ENCODE data around the gene EBPL. TPM values are rescaled to one million over a fixed set of nuclear protein-coding genes. Genes with fewer than 3 reads are reported as not detected.
"Not testable (repeated sequence)": the region's sequence is repeated elsewhere in the genome, so short reads cannot be mapped to it uniquely, and the experiment has no call there.

EBPL gene
- total and polyA plus RNA-seq, 5 experiments from 2014 or later: 27.0 to 76.5 (median 57.0) TPM

DNA sequence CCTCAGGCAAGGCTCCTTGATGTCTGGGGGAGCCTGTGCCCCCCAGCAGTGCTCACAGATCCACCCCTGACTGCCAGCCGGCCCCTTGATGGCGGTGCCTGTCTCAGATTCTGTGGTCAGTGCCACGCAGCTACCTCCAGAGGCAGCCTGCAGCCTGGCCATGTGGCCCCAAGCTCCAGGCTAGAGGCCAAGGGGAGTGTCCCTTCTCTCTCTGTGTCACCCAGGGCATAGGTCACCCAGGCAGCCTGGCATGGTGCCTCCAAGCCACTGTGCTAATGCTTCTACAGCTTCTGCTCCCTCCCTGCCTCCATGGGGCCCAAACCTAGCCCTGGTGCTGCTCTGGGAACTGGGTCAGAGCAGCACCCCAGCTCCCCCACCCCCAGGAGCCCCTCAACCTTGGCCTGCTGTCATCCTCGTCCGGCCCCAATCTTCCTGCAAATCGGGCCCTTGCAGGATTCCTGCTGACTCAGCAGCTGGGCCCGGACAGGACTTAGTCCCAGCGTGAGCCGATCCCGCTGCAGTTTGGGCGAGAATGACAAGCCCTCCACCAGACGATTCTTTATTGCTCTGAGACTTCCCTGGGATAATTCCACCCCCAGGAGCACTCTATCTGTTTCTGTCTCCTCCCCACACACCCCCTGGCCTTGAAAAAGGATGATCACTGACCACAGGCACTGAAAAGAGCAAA lies 65.8 kb downstream of the EBPL start:
- ATAC-seq (no peak), DNase-seq (no peak)
- no peak overlapping the region for H3K4me3 Mint-ChIP-seq
- peaks cover 5 to 29% (median 20%) of the 10 kb centered on the region in 4 donors for H3K4me1 Mint-ChIP-seq
- POLR2A ChIA-PET: interaction anchor here (0.6 to 1.0 kb wide), 3 partner anchors 16 to 336 kb away, joined by 3 to 4 read pairs (median 3); no protein-coding TSS in a partner anchor
- no peaks in the 10 kb centered on the region for H3K9me3 Mint-ChIP-seq
- H3K36me3 Mint-ChIP-seq: peaks cover 0 to 2% (median 0%) of the 10 kb centered on the region in 3 donors
- peak overlapping the region in 2 of 10 donors; percentile 11 to 24 for H3K27ac Mint-ChIP-seq
- H3K27me3 Mint-ChIP-seq: no peaks in the 10 kb centered on the region

DNA sequence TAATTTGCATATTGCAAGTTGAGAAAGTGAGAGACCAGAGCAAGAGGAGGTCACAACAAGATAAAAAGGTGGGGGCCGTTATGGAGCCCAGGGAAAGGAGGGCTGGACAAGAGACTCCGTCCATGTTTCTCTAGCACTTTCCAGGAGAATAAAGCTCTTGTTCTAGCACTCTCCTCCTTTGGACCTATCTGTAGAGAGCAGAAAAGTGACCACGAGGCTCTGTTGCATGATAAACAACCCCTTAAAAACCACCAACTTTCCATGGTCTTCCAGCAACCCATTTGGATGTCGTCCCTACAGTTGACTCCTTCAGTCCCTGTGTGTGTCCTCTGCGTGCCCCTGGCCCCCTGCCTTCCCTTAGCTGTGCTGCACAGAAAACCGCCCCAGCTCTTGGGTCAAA lies 67.1 kb downstream of the EBPL start:
- Mint-ChIP-seq H3K36me3 (no peaks in the 10 kb centered on the region), H3K9me3 (no peaks in the 10 kb centered on the region), H3K4me1 (peaks cover 5 to 24% (median 20%) of the 10 kb centered on the region in 4 donors), H3K27me3 (no peaks in the 10 kb centered on the region), H3K27ac (no peak overlapping the region), H3K4me3 (no peak overlapping the region)
- POLR2A ChIA-PET: no interaction called here
- ATAC-seq: no peak
- DNase-seq: no peak

DNA sequence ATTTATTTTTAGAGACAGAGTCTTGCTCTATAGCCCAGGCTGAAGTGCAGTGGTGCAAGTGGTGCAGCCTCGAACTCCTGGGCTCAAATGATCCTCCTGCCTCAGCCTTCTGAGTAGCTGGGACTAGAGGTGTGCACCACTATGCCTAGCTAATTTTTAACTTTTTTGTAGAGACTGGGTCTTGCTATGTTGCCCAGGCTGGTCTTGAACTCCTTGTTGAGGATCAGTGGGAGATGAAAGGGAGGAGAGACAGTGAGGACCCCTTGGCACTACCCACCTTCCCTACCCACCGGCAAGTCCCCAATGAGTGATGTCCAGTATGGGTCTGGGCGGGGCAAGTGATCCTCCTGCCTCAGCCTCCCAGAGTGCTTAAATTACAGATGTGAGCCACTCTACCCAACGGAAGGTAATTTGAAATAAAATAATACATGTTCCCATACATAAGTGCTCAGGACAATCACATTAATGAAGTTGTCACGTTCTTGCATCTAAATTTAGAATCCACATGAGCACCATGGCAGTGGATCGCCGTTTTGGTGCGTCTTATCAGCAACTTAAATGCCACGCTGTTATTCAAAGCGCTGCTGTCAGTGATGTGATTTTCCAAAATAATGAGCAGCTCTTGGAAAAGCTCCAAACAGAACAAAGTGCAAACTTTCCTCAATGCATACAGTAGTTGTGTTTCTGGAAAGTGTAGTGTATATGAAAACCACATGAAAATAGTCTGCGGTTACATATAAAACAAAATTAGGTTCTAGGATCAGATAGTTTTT lies 68.9 kb downstream of the EBPL start:
- Mint-ChIP-seq H3K9me3 (no peaks in the 10 kb centered on the region), H3K27ac (no peak overlapping the region), H3K36me3 (no peaks in the 10 kb centered on the region), H3K4me1 (peaks cover 0 to 19% (median 3%) of the 10 kb centered on the region in 4 donors), H3K4me3 (no peak overlapping the region), H3K27me3 (no peaks in the 10 kb centered on the region)
- ATAC-seq (no peak), DNase-seq (no peak)
- POLR2A ChIA-PET: no interaction called here

DNA sequence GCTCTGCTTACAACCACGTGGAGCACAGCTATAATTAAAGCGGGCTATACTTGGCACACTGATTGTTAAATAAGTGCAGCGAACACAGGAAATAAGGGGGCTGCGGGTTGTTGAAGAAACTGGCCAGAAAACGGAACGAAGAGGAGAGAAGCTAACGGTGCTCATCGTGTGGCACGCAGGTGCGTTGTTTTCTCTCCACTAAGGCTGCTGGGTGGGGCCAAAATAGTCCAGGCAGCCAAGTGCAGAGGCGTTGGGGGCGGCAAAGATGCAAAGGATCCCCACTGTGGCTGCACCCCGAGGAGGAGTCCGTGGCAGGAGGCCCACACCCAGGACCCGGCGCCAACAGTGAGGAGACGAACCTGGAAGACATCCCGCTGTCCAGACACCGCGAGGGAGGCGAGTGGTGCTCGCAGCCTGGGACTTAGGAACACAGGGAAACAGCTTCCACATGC lies 71.1 kb downstream of the EBPL start:
- H3K9me3 Mint-ChIP-seq: no peaks in the 10 kb centered on the region
- H3K4me1 Mint-ChIP-seq: peaks cover 0 to 27% (median 3%) of the 10 kb centered on the region in 4 donors
- ATAC-seq (peak; percentile 39 to 49), DNase-seq (peak in 2 of 10 donors; percentile 17 to 31)
- peaks cover 0 to 2% (median 0%) of the 10 kb centered on the region in 5 donors for H3K27me3 Mint-ChIP-seq
- no peaks in the 10 kb centered on the region for H3K36me3 Mint-ChIP-seq
- peak overlapping the region in 3 of 10 donors; percentile 21 to 86 (median 61) for H3K27ac Mint-ChIP-seq
- H3K4me3 Mint-ChIP-seq: peak overlapping the region in 9 of 10 donors; percentile 68 to 90 (median 74)
- POLR2A ChIA-PET: no interaction called here

DNA sequence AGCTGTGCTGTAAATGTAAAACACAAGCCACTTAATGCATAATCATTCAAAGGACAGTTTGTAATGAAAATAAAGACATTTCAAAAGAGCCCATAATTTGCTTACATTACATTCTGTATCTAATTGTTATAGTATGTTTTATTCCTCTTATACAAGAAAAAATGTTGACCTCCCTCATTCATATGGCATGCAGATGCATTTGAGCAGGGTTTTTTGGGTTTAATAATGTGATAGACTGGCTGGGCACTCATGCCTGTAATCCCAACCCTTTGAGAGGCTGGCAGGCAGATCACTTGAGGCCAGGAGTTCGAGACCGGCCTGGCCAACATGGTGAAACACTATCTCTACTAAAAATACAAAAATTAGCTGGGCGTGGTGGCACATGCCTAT lies 74.6 kb downstream of the EBPL start:
- ATAC-seq (no peak), DNase-seq (no peak)
- peaks cover 0 to 27% (median 3%) of the 10 kb centered on the region in 4 donors for H3K4me1 Mint-ChIP-seq
- H3K36me3 Mint-ChIP-seq: peaks cover 0 to 5% (median under 1%) of the 10 kb centered on the region in 3 donors
- POLR2A ChIA-PET: no interaction called here
- H3K27ac Mint-ChIP-seq: no peak overlapping the region
- H3K9me3 Mint-ChIP-seq: peaks cover 0 to 10% (median 3%) of the 10 kb centered on the region in 9 donors
- peaks cover 0 to 2% (median 0%) of the 10 kb centered on the region in 5 donors for H3K27me3 Mint-ChIP-seq
- H3K4me3 Mint-ChIP-seq: no peak overlapping the region

DNA sequence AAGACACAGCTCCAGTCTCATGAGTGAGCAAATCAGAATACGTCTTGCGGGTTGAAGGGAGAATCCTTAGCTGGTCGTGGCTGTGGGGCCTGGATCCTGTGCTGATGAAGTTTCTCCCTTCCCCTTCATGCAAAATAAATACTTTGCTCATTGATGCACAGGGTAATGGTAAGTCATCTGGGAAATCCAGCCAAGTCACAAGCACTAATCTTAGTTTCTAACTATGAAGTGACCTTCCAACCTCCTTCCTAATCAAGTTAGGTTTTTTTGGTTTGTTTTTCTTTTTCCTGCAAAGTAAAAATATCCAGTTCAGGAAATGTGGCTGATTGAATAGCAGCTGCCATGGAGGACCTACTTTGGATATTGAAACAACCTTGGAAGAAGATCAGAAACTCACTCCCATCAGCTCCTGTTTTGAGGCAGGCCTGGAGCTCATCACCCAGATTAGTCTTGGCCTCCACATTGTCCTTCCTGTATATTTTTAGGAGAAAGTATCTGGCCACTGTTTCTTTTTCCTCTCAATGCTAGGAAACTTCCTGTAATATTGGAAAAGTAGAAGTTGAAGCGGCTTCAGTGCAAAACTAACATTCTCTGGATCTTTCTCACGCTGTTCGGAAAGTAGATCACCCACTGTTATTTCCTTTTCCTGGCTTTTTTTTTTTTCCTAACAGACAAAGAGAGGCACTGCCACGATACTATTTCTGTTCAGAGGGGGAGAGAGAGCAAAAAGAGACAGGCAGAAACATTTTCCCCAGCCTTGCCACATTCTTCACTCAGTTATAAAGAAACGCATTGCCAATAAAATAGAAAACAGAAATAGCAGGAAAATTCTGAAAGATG lies 75.2 kb downstream of the EBPL start:
- Mint-ChIP-seq H3K9me3 (peaks cover 0 to 14% (median 5%) of the 10 kb centered on the region in 9 donors), H3K27me3 (peaks cover 0 to 2% (median 0%) of the 10 kb centered on the region in 5 donors), H3K4me1 (peaks cover 0 to 27% (median 3%) of the 10 kb centered on the region in 4 donors), H3K36me3 (peaks cover 0 to 9% (median 6%) of the 10 kb centered on the region in 3 donors), H3K27ac (peak overlapping the region in 1 of 10 donors; percentile 41), H3K4me3 (no peak overlapping the region)
- DNase-seq: no peak
- POLR2A ChIA-PET: no interaction called here
- no peak for ATAC-seq

DNA sequence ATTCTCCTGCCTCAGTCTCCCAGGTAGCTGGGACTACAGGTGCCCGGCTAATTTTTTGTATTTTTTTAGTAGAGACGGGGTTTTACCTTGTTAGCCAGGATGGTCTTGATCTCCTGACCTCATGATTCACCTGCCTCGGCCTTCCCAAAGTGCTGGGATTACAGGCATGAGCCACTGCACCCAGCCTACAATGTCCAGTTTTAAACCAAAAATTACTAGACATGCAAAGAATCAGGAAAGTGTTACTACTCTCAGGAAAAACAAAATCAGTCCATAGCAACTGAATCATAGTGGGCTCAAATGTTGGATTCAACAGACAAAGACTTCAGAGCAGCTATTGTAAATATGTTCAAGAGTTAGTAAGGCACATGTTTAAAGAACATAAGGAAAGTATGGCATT lies 79.2 kb downstream of the EBPL start:
- peaks cover 0 to 14% (median 6%) of the 10 kb centered on the region in 9 donors for H3K9me3 Mint-ChIP-seq
- H3K27ac Mint-ChIP-seq, H3K27me3 Mint-ChIP-seq, DNase-seq, POLR2A ChIA-PET, H3K36me3 Mint-ChIP-seq, ATAC-seq, H3K4me3 Mint-ChIP-seq: not testable (repeated sequence)
- H3K4me1 Mint-ChIP-seq: peaks cover 0 to 32% (median under 1%) of the 10 kb centered on the region in 4 donors

Other genes with a start within 250 kb of the EBPL start
- gene CAB39L, start 247.4 kb downstream of the EBPL start, total RNA-seq: 1 to 10 TPM; 5.3 to 9.2 TPM
- 1 to 10 TPM; 4.3 to 5.2 (median 4.3) TPM for gene CAB39L, start 247.4 kb downstream of the EBPL start, polyA plus RNA-seq
- 10 to 100 TPM; 30.5 to 31.6 TPM for gene SETDB2, start 247.2 kb downstream of the EBPL start, total RNA-seq
- 10 to 100 TPM; 13.3 to 14.7 (median 13.7) TPM for gene SETDB2, start 247.2 kb downstream of the EBPL start, polyA plus RNA-seq
- gene PHF11, start 195.5 kb downstream of the EBPL start, total RNA-seq: 100 to 1,000 TPM; 121 to 132 TPM
- gene PHF11, start 195.5 kb downstream of the EBPL start, polyA plus RNA-seq: 10 to 100 TPM; 75.9 to 88.3 (median 80.4) TPM
- gene RCBTB1, start 105.9 kb downstream of the EBPL start, total RNA-seq: 10 to 100 TPM; 23.4 to 27.0 TPM
- gene RCBTB1, start 105.9 kb downstream of the EBPL start, polyA plus RNA-seq: 1 to 10 TPM; 6.7 to 8.4 (median 7.9) TPM
- gene ARL11, start 63.0 kb downstream of the EBPL start, total RNA-seq: 1 to 10 TPM; 1.7 TPM
- gene ARL11, start 63.0 kb downstream of the EBPL start, polyA plus RNA-seq: under 1 TPM; 0.15 to 0.68 (median 0.16) TPM
- gene KPNA3, start 101.2 kb upstream of the EBPL start, total RNA-seq: 10 to 100 TPM; 22.7 to 27.3 TPM
- 10 to 100 TPM; 20.2 to 23.9 (median 20.3) TPM for gene KPNA3, start 101.2 kb upstream of the EBPL start, polyA plus RNA-seq
- 1 to 10 TPM; 3.8 TPM for gene SPRYD7, start 244.9 kb upstream of the EBPL start, total RNA-seq
- 1 to 10 TPM; 2.1 to 2.6 (median 2.3) TPM for gene SPRYD7, start 244.9 kb upstream of the EBPL start, polyA plus RNA-seq

Measured in naive thymus-derived CD8-positive, alpha-beta T cell (primary cell).